ENCODE measurements around the gene LRRC75B.

DNA sequence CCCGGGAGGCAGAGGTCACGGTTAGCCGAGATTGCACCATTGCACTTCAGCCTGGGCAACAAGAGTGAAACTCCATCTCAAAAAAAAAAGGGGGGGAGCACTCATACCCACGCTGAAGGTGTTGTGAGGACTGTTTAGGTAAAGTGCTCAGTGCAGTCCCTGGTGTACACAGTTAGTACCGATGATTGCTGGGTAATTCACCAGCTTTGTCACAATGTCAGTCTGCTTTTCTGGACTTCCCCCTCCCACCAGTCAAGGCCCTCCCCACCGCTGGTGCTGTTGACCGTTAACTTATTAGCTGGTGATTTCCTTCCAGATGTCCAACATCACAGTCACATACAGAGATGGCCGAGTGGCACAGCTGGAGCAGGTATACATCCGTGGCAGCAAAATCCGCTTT is 25.2 kb downstream of the LRRC75B start:
- TF ChIP-seq, protein P1, sequence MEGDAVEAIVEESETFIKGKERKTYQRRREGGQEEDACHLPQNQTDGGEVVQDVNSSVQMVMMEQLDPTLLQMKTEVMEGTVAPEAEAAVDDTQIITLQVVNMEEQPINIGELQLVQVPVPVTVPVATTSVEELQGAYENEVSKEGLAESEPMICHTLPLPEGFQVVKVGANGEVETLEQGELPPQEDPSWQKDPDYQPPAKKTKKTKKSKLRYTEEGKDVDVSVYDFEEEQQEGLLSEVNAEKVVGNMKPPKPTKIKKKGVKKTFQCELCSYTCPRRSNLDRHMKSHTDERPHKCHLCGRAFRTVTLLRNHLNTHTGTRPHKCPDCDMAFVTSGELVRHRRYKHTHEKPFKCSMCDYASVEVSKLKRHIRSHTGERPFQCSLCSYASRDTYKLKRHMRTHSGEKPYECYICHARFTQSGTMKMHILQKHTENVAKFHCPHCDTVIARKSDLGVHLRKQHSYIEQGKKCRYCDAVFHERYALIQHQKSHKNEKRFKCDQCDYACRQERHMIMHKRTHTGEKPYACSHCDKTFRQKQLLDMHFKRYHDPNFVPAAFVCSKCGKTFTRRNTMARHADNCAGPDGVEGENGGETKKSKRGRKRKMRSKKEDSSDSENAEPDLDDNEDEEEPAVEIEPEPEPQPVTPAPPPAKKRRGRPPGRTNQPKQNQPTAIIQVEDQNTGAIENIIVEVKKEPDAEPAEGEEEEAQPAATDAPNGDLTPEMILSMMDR (IDR thresholded peaks at IDR 0.05; ENCODE audit: poor library complexity, severe bottlenecking): no peak
- no peak for TF ChIP-seq TAF1 (IDR thresholded peaks at IDR 0.05; ENCODE audit: low read depth)
- no peak for TF ChIP-seq EZH2 (IDR thresholded peaks at IDR 0.05; ENCODE audit: borderline replicate concordance, insufficient read depth, low read length, poor library complexity, severe bottlenecking)

Measured in neural cell (in vitro differentiated cells).